HG02798 (cell line): Measurements from ENCODE around the gene ZNF41.
A peak's percentile ranks its signal among the peaks of the same experiment; 100 is the strongest.
"Not testable (repeated sequence)": the region's sequence is repeated elsewhere in the genome, so short reads cannot be mapped to it uniquely, and the experiment has no call there.

Experiments
- ATAC-seq: cut with Tn5 transposase; IDR thresholded peaks from one replicate; pipeline ENCODE4 v1.9.1; 2021; ENCODE audit warnings: mild to moderate bottlenecking; ENCODE audit not compliant: unreplicated experiment, poor library complexity

ZNF41 gene

DNA sequence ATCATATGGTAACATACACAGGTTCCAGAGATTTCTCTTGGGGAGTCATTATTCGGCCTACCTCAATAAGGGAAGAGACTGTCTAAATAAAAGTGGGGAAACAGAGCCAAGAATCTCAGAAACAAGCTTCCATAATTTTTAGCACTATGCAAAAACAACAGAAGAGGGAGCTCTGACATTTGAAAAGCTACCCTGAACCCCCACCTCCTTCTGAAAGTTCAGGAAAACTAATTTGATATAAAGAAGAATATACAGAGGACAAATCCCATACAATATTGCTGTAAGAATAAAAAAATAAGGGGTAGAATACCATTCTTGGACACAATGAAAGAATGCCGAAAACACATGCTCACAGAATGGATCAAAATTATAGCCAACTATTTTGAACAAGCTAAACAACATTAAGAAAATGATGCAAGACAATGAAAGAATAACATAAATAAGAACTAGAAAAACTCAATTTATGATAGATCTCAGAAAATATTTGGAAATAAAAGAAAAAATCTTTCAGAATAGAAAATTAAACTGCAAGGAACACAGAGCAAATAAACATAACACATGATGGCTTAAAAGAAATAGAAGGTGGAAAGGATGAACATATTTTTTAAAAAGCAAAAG, 14.4 kb upstream of the ZNF41 start:
- ATAC-seq: no peak

DNA sequence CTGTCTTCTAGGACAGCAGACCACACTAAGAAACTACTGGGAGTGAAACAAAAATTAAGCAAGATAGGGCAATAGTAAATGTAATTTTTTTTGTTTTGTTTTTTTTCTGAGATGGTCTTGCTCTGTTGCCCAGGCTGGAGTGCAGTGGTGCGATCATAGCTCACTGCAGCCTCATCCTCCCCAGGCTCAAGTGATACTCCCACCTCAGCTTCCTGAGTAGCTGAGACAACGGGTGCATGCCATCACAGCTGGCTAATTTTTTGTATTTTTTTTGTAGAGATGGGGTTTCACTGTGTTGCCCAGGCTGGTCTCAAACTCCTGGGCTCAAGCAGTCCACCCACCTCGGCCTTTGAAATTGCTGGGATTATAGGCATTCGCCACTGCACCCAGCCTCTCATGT, 9.1 kb upstream of the ZNF41 start:
- ATAC-seq: not testable (repeated sequence)

DNA sequence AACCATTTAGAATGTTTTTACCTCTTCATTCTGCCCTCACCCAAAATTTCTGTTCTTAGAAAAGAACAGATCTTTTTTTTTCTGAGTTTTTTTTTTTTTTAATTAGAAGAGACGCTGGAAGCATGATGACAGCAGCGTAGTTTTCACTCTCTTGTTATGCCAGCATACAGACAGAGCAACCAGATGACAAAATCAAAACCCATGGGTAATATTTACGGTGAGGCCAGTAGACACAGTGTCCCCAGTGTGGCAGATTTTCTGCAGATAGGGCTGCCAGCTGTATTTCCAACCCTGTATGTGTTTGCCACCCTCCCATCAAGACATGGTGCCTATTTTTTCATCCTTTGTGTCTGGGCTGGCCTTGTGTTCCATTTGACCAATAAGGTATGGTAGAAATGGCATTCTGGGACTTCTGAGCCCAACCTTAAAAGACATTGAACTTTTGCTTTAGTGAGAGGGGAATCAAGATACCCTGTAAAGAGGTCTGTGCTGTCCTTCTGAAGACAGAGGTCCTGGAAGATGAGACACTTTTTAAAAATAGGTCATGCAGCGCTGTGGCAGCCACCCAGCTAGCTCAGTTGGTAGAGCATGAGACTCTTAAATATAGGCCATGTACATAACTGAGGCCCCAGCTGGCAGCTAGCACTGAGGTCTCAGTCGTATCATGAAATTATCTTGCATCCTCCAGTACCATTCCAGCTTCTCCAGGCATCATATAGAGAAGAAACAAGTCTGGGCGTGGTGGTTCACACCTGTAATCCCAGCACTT, 6.7 kb upstream of the ZNF41 start:
- no peak for ATAC-seq

DNA sequence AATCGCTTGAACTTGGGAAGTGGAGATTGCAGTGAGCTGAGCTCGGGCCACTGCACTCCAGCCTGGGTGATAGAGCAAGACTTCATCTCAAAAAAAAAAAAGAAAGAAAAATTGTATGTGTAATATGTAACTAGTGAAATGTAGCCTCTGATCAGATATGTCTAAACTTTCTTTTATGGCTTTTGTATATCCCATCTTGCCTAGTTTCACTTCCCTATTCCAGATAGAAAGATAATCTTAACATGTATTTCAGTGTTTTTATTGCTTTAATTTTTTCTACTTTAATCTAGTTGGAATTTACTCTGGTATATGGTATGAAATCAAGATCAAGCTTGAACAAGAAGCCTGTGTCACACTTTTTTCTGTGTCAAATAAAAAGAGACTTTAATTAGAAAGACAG, 1.9 kb upstream of the ZNF41 start:
- ATAC-seq: no peak

DNA sequence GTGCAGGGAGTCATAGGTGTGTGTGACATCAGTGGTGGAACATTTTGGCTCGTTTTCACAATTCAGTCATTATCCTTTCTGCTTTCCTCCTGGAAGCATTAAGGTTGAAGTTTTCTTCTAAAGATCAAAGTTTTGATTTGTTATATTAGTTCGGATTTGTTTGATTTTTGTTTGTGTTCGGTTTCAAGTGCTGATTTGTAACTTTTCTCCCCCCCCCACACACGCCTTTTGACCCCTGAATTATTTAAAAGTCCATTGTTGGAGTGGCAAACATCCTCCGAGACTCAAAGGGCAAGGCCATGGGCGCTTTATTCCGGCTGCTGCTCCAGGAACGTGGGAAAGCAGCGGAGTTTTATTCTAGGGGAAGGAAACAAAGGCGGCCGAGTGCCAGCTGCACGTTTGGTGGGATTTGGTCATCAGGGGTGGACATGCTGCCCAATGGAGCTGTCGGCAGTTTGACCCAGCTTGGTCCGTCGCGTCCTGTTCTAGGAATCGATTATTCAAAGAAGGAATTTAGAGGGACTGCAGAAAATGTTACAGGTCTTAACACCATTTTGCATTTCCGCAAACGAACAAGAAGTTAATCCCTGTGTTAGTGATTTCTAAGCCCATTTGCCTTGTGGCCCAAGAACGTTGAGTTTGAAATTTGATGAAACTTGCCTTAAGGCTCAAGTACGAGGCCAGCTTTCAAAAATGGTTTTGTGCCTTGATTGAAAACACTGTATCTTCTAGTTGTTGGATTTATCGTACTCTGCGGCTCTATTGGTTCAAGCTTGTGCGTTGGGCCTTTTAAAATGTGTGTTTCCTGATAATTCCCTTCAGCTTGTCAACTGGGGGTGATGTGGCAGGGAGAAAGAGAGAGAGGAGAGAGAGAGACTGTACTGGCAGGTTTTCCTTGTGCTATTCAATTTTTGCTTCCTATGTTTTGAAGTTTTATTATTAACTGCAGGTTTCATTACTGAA, 565 bp upstream of the ZNF41 start:
- ATAC-seq: no peak

DNA sequence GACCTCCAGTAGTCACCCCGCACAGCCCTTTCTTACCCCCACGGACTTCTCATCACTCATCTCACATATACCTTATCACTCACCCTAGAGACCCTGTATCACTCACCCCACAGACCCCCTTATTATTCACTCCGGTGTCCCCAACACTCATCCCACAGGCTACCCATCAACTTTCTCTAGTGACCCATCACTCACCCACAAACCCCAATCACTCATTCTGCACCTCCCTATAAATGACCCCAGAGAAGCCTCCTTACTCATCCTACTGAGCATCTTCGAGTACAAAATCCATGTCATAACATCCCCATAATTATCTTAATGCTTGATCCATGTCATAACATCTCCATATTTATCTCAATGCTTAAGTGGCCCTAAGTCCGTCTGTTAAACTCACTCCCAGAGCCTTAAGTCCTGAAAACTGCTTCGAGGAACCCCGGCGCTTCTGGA, 934 bp downstream of the ZNF41 start:
- peak; percentile 17 for ATAC-seq

DNA sequence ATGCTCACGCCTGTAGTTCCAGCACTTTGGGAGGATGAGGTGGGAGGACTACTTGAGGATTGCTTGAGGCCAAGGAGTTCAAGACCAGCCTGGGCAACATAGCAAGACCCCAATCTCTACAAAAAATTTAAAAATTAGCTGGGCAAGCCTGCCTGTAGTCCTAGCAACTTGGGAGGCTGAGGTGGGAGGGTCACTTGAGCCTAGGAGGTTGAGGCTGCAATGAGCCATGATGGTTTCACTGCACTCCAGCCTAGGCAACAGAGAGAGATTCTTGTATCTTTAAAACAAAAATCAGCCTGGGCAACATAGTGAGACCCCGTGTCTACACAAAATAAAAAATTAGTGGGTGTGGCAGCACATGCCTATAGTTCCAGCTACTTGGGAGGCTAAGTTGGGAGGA, 1.9 kb downstream of the ZNF41 start:
- ATAC-seq: no peak

DNA sequence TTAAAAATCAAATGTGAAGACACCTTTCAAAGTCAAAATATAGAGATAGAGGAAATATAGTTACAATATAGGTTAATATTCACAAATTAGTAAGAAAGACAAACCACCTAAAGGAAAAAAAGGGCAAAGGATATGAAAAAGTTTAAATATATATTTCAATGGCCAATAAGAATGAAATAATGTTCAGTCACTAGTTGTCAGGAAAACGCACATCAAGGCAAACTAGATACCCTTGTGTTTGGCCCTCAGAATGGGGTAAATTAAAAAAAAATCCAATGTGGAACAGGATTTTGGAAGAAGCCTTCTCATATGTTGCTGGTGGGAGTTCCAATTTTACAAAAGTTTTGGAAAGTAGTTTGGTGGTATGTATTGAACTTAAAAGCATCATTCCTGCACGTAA, 2.4 kb downstream of the ZNF41 start:
- ATAC-seq: no peak

DNA sequence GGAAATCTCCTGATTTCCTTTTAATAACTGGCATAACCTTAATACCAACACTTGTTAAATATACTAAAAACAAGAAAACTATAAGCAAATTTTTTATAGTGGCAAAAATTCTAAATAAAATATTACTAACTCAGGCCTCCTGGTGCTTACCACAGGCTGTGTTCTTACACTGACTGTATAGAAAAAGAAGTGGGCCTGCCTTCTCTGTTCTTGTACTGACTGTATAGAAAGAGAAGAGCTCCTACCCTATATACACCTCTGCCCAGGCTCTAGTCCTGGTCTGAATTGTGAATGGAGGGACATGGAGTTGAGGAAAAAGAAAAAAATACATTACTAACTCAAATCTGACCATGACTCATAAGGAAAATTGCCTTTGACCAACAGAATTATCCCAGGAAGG, 7.5 kb downstream of the ZNF41 start:
- ATAC-seq: no peak

DNA sequence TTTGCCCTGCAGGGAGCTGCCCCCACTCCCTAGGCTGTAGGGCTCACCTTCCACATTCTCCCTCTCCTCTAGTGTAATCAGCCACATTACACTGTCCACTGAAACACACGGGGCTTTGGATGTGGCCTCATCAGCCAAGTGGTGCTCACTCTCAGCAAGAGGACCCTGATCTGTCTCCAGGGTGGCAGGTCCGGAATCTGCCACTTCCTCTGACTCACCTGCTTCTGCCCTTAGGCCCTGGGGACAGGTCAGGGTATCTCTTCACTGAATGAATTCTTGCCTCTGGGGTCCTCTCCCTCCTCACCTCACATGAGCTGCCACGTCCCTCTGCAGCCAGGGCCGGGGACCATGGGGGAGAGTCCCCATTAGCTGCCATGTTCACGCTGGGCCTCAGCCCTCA, 15.9 kb downstream of the ZNF41 start:
- no peak for ATAC-seq

DNA sequence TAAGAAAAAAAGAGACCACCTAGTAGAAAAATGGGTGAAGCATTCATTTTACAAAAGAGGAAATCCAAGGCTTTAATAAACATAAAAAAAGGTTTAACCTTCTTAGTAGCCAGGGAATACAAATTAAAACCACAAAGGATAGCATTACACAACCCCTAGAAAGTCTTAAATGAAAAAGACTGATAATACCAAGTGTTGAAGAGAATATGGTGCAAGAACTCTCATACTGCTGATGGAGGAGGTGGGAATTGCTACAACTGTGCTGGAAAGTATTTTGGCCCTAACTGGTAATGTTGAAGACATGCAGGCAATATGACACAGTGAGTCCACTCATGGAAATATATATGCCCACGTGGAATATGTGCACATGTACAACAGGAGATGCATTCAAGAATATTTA, 22.5 kb downstream of the ZNF41 start:
- no peak for ATAC-seq

DNA sequence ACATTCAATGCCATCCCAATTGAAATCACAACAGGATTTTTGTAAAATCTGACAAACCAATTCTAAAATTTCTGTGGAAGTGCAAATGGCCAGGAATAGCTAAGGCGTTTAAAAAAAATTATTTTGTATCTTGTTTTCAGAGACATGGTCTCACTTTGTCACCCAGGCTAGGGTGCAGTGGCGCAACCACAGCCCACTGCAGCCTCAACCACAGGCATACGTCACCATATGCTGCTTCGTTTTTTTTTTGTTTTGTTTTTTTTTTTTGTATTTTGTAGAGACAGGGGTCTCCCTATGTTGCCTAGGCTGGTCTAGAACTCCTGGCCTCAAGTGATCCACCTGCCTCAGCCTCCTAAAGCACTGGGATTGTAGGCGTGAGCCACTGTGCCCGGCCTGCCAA, 24.5 kb downstream of the ZNF41 start:
- ATAC-seq: no peak

DNA sequence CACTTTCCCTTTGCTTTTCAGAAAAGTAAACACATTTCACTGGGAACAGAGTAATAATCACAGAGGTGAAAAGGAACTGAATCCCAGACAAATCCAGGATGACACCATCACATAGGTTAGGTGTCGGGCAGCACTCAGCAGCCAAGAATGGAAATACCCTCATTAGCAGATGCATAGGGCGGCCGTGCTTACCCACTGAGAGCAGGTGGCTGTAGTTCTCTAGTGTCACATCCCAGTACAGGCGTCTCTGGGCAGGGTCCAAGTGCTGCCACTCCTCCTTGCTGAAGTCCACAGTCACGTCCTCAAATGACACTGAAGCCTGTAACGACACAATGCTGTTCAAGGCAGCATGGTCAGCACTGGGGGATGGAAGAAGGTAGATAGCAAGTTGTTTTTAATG, 26.9 kb downstream of the ZNF41 start:
- no peak for ATAC-seq

DNA sequence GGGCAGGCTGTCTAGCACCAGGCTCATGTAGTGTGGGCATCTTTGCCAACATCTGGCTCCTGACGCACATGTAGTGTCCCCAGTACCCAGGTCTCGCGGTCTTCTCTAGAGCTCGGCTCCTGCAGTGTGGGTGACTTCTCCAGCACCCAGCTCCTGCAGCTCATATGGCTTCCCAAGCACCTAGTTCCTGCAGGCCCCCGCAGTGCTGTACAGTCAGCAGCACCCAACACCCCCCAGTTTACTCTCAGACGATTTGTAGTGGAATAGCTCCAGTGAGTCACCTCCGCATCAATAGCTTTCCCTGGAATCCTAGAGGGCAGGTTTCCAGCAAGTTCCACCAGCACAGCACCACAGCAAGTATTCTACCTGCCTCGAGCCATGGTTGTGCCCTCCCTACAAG, 30.9 kb downstream of the ZNF41 start:
- no peak for ATAC-seq

DNA sequence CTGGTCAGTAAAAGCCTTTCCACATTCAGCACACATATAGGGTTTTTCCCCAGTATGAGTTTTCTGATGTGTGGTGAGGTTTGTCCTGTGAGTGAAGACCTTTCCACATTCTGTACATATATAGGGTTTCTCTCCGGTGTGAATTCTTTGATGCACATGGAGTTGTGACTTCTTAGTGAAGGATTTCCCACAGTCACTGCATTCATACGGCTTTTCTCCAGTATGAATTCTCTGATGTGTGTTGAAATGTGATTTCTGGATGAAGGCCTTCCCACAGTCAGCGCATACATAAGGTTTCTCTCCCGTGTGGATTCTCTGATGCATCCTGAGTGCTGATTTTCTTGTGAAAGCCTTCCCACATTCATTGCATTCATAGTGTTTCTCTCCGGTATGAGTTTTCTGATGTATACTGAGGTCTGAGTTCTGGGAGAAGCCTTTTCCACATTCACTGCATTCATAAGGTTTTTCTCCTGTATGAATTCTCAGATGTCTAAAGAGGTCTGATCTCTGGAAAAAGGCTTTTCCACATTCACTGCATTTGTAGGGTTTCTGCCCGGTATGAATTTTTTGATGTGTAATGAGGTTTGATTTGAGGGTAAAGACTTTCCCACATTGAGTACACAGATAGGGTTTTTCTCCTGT, 34.7 kb downstream of the ZNF41 start:
- no peak for ATAC-seq

DNA sequence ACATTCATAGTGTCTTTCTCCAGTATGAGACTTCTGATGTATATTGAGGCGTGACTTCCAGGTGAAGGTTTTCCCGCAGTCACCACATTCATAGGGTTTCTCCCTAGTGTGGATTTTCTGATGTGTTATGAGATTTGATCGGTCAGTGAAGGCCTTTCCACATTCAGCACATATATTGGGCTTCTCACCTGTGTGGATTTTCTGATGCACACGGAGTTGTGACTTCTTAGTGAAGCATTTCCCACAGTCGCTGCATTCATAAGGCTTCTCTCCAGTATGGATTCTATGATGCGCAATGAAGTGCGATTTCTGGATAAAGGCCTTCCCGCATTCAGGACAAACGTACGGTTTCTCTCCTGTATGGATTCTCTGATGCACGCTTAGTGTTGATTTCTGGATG, 35.4 kb downstream of the ZNF41 start:
- ATAC-seq: no peak

DNA sequence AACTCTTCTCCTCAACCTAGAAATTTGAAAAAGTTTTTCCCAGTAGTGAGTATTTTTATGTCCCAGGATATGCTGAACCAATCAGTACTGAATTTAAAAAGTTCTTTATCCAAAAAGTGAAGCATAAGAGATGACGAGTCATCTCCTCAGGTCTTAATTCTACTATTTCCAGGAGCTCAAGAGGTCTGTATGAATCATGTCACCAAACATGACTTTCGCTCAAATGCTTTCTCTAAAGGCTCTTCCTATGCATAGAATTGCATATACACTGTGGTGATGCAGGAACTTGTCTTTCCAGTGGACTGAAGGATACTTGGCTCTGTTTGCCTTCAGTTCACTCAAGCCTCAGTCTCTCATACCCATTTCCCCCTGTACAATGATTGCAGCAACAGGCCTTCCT, 36.1 kb downstream of the ZNF41 start:
- no peak for ATAC-seq

DNA sequence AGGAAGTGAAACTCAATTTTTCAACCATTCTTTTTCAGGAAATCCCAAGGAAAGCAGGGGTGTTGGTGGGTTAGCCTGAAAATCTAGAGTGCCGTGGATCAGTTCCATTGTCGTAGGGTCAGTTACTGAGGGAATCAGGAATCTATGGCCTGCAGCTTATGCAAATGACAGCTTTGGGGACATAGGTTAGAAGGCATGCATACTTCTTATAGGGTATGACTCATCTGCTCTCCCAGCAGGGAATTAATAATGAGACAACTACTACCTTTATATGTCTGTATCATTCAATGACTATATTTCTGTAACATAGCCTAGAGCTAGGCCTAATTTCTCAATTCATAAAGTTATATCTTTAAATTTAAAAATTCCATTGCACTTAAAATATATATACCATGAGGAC, 36.6 kb downstream of the ZNF41 start:
- no peak for ATAC-seq

DNA sequence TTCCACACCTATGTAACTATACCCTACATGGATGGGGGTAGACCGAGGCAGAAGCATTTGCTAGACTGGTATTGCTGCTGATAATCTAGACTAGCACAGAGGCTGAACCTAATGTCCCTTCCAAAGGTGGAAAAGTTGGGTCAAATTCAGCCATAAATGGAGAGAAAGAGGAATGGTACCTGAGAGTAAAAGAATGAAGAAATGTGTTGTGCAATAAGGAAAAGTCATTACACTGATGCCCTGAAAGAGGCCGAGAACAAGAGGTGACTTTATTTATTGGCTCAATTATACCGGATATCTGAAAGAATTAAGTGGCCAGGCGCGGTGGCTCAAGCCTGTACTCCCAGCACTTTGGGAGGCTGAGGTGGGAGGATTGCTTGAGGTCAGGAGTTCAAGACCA, 52.1 kb downstream of the ZNF41 start:
- no peak for ATAC-seq

DNA sequence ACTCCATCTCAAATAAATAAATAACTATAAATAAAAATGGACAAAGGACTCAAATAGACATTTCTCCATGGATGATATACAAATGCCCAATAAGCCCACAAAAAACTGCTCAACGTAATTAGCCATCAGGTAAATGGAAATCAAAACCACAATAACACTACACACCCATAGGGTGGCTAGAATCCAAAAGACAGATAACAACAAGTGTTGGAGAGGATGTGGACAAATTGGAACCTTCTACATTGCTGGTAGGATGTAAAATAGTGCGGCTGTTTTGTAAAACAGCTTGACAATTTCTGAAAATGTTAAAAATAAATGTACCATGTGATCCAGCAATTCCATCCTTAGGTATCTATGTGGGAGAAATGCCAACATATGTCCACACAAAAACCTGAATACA, 60.6 kb downstream of the ZNF41 start:
- ATAC-seq: no peak

DNA sequence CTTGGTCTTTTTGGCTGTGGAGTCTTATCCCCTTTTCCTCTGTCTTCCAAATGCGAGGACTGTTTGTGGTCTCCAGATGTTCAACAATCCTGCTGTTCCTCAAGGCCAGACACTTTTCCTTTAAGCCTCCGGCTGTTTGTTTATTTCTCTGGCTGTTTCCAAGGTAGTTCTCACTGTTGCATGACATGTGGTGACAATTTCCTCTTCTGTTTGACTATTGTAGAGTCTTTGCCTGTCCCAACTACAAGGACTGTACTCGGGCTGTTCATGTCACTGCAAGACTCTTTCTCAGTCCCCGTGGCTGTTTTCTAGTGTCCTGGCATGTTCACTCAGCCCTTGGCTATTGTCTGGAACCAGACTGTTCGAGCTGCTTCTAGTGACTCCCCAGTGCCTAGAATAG, 62.1 kb downstream of the ZNF41 start:
- ATAC-seq: no peak
